GM12878 (cell line): ENCODE measurements around the gene THSD8. TPM values are rescaled to one million over a fixed set of nuclear protein-coding genes. Genes with fewer than 3 reads are reported as not detected.

Experiments used
- CBX5 ChIP-seq: sonication (generic); IDR thresholded peaks from 2 replicates; pipeline ENCODE4 v1.6.1; 2016; ENCODE audit warnings: low read depth, moderate library complexity, mild to moderate bottlenecking, inconsistent platforms
- CREB1 ChIP-seq: IDR thresholded peaks from 2 replicates; pipeline ENCODE4 v1.6.1; 2012; ENCODE audit warnings: low read depth, mild to moderate bottlenecking, inconsistent platforms
- GABPA ChIP-seq: IDR thresholded peaks from 2 replicates; pipeline ENCODE4 v1.6.1; 2014; ENCODE audit warnings: antibody characterized with exemption, low read depth, mild to moderate bottlenecking, inconsistent platforms
- HDAC2 ChIP-seq: fragments of 200-600 bp; sonication (generic); IDR thresholded peaks from 2 replicates; pipeline ENCODE4 v1.6.1; 2017
- IKZF2 ChIP-seq, 2 experiments: fragments of 450-650 bp; IDR thresholded peaks; 2 replicates each; pipeline ENCODE4 v1.6.1; 2017; ENCODE audit warnings: mild to moderate bottlenecking in 2 of 2, moderate library complexity in 2 of 2
- PAX5 ChIP-seq: IDR thresholded peaks from 2 replicates; pipeline ENCODE4 v1.6.1; 2011; ENCODE audit warnings: low read depth, low read length, borderline replicate concordance
- PML ChIP-seq: IDR thresholded peaks from 2 replicates; pipeline ENCODE4 v1.6.1; 2012; ENCODE audit warnings: low read length, inconsistent platforms
- PRDM15 ChIP-seq: fragments of 450-650 bp; formaldehyde crosslinking; IDR thresholded peaks from 2 replicates; pipeline ENCODE4 v1.4.0; 2020; ENCODE audit warnings: mild to moderate bottlenecking, moderate library complexity
- RB1 ChIP-seq: fragments of 450-650 bp; formaldehyde crosslinking; IDR thresholded peaks from 2 replicates; pipeline ENCODE4 v1.6.1; 2017; ENCODE audit warnings: mild to moderate bottlenecking, borderline replicate concordance
- REST ChIP-seq: IDR thresholded peaks from 2 replicates; pipeline ENCODE4 v1.6.1; 2012; ENCODE audit warnings: mild to moderate bottlenecking, low read depth, low read length
- RUNX3 ChIP-seq: IDR thresholded peaks from 2 replicates; pipeline ENCODE4 v1.6.1; 2012; ENCODE audit warnings: low read length, inconsistent platforms
- SPI1 ChIP-seq: IDR thresholded peaks from 2 replicates; pipeline ENCODE4 v1.6.1; 2011; ENCODE audit warnings: low read depth, mild to moderate bottlenecking, low read length, moderate library complexity, borderline replicate concordance; ENCODE audit not compliant: insufficient read depth
- TCF3 ChIP-seq: IDR thresholded peaks from 2 replicates; pipeline ENCODE4 v1.6.1; 2012; ENCODE audit warnings: low read depth, mild to moderate bottlenecking, low read length, borderline replicate concordance; ENCODE audit not compliant: insufficient read depth
- ZNF24 ChIP-seq: fragments of 450-650 bp; IDR thresholded peaks from 2 replicates; pipeline ENCODE4 v1.6.1; 2017; ENCODE audit warnings: antibody characterized with exemption, mild to moderate bottlenecking
- ZNF592 ChIP-seq: fragments of 450-650 bp; IDR thresholded peaks from 2 replicates; pipeline ENCODE4 v1.6.1; 2017; ENCODE audit warnings: mild to moderate bottlenecking, moderate library complexity
- ZNF622 ChIP-seq: fragments of 450-650 bp; IDR thresholded peaks from 2 replicates; pipeline ENCODE4 v1.6.1; 2017; ENCODE audit warnings: mild to moderate bottlenecking, inconsistent platforms
- polyA plus RNA-seq, 11 experiments: library from polyadenylated mRNA; depleted of rRNA in 4 of 11; unstranded in 6 of 11; stranded (reverse) in 5 of 11; fragments of >200 nt; fragmentation: Nextera tagmentation in 4 of 11; fragmentation: Illumina TruSeq in 1 of 11; extraction: Ambion mirVana in 4 of 11; extraction: Trizol in 1 of 11; gene quantifications; 1 replicate in 1 of 11; 2 replicates in 10 of 11; pipeline versions ENCODE4 v1.2.1 to v1.2.3, GENCODE V29; 2011 to 2016; ENCODE audit warnings: inconsistent platforms in 2 of 11, missing spikeins in 2 of 11, low read depth in 1 of 11
- total RNA-seq, 4 experiments: library from RNA; depleted of rRNA in 3 of 4; stranded (reverse); fragments of >200 nt in 3 of 4; fragmentation: Illumina TruSeq in 1 of 4; extraction: Trizol in 1 of 4; gene quantifications; 2 replicates each; pipeline versions ENCODE4 v1.2.1 to v1.2.3, GENCODE V29; 2013 to 2021

THSD8 gene
- total and polyA plus RNA-seq, 10 of the 15 experiments (the other 5 are each of a cell fraction or from before 2014, with no cell fraction given) = 0.24 to 32.3 (median 21.3) TPM; not detected in 2

GRCh38 chr19:12793290-12794195 lies 8.3 kb upstream of the THSD8 start (continued):
- TF ChIP-seq PRDM15 = peak; percentile 70; the same call in 1 of the 2 replicates
- TF ChIP-seq ZNF24 = 0 out of 2 replicates have a peak, but pooled peaks have one; percentile 11
- no peak for TF ChIP-seq PML
- TF ChIP-seq REST = no peak
- TF ChIP-seq ZNF592 = no peak; the same call in 1 of the 2 replicates
- no peak for TF ChIP-seq ZNF622
- TF ChIP-seq TCF3 = peak; percentile 70; the same call in 1 of the 2 replicates
- TF ChIP-seq IKZF2 (IDR thresholded peaks at IDR 0.05) = peak; percentile 92 to 93
- TF ChIP-seq SPI1 = no peak
- TF ChIP-seq CREB1 = no peak
- peak; percentile 71; the same call in 1 of the 2 replicates for TF ChIP-seq RB1
- no peak for TF ChIP-seq RUNX3
- TF ChIP-seq HDAC2 = 0 out of 2 replicates have a peak, but pooled peaks have one; percentile 46
- TF ChIP-seq GABPA = no peak
- TF ChIP-seq PAX5 = peak; percentile 97
- TF ChIP-seq CBX5 = no peak
